ENCODE measurements around the gene TUB.

DNA sequence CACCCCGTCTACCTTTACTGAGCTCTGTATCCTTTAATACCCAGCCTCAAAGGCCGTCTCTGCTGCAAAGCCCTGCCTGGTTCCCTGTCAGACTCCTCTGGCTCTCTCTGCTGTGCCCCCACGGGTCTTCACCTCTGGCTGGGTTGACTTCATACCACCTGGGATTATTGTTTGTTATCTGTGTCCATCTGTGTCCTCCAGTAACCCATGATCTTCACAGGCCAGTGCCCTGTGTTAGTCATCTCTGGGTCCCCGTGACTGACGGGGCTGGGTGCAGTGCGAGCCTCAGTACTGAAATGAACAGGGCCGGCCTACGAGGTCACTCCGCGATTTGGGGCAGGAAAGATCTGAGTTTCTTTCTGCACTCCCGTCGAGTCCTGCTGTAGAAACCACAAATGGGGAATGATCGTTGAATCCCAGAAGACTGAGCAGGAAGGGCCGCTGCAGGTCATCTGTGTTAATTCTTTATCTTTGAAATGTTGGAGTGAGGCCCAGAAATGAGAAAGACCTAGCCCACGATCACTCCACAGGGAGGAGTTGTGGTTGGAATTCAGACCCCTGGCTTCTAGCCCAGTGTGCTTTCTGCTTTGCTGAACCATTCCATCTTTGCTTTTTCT, 12.3 kb upstream of the TUB start:
- TF ChIP-seq, protein P1, sequence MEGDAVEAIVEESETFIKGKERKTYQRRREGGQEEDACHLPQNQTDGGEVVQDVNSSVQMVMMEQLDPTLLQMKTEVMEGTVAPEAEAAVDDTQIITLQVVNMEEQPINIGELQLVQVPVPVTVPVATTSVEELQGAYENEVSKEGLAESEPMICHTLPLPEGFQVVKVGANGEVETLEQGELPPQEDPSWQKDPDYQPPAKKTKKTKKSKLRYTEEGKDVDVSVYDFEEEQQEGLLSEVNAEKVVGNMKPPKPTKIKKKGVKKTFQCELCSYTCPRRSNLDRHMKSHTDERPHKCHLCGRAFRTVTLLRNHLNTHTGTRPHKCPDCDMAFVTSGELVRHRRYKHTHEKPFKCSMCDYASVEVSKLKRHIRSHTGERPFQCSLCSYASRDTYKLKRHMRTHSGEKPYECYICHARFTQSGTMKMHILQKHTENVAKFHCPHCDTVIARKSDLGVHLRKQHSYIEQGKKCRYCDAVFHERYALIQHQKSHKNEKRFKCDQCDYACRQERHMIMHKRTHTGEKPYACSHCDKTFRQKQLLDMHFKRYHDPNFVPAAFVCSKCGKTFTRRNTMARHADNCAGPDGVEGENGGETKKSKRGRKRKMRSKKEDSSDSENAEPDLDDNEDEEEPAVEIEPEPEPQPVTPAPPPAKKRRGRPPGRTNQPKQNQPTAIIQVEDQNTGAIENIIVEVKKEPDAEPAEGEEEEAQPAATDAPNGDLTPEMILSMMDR (IDR thresholded peaks at IDR 0.05): peak in 1 of 6 experiments; percentile 4
- peak in 1 of 2 donors; percentile 56 for TF ChIP-seq POLR2A (IDR thresholded peaks at IDR 0.05)
